T-helper 17 cell (primary cell): ENCODE data around the gene GRK1. TPM values are rescaled to one million over a fixed set of nuclear protein-coding genes. Genes with fewer than 3 reads are reported as not detected.

ENCODE experiments used
- ATAC-seq: fragments of 150-1000 bp; cut with Tn5 transposase; 2 replicates; pipeline ENCODE4 v1.10.0; 2021; ENCODE audit warnings: mild to moderate bottlenecking, moderate library complexity
- DNase-seq, 3 donors: peaks; one replicate each; pipeline versions ENCODE4 v3.0.0 to v3.0.0-alpha.2; 2020 to 2021
- H3K9me3 ChIP-seq: one replicate; pipeline ENCODE4 v1.7.0; 2013; ENCODE audit warnings: low read length, mild to moderate bottlenecking; ENCODE audit not compliant: control insufficient read depth, poor library complexity, severe bottlenecking
- H3K27ac Mint-ChIP-seq: one replicate; pipeline ENCODE4 v1.8.0; 2022; ENCODE audit warnings: mild to moderate bottlenecking, moderate library complexity, mixed read lengths
- H3K27me3 Mint-ChIP-seq: one replicate; pipeline ENCODE4 v1.8.0; 2022; ENCODE audit warnings: mixed read lengths
- H3K36me3 Mint-ChIP-seq: one replicate; pipeline ENCODE4 v1.8.0; 2022; ENCODE audit warnings: low read depth, mixed read lengths
- H3K4me1 Mint-ChIP-seq: one replicate; pipeline ENCODE4 v1.8.0; 2022; ENCODE audit warnings: mild to moderate bottlenecking, mixed read lengths
- H3K4me3 Mint-ChIP-seq: one replicate; pipeline ENCODE4 v1.8.0; 2022; ENCODE audit warnings: mild to moderate bottlenecking, moderate library complexity, mixed read lengths
- total RNA-seq, 4 donors: library from RNA in 2 of 4; stranded (reverse) in 2 of 4; gene quantifications; one replicate each; pipeline ENCODE4 v1.2.3 and lab custom pipeline; 2022 to 2026

The GRK1 gene
- total RNA-seq, 2 donors from 2014 or later = 0.07 TPM; not detected in 1

DNA sequence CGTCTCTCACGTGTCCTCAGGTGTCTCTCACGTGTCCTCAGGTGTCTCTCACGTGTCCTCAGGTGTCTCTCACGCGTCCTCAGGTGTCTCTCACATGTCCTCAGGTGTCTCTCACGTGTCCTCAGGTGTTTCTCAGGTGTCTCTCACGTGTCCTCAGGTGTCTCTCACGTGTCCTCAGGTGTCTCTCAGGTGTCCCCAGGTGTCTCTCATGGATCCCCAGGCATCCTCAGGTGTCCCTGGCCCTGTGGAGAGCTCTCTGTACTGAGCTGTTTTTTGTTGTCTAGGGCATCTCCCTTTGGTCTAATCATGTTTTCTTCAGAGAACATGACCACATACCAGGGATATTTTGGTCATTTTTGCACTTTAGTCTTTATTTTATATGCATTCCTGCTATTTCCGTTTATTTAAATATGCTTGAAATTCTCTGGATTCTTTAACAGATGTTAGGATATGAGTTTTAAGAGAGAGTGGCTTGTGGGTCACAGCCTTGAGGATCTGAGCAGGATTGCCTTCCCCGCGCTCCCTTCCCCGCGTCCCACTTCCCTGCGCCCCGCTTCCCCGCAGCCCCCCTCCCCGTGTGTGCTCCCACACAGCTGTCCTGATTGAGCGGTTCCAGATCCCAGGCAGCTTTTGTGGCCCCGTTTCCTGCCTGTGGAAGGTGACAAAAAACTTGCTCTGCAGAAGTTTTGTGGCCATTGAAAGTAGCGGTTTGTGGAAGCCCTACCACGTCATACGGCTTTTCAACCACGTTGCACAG, 40.9 kb upstream of the GRK1 start:
- Mint-ChIP-seq H3K36me3 (peaks cover 12% of the 10 kb centered on the region), H3K4me1 (peaks cover 11% of the 10 kb centered on the region), H3K4me3 (no peak overlapping the region), H3K27ac (no peak overlapping the region), H3K27me3 (no peaks in the 10 kb centered on the region)
- no peaks in the 10 kb centered on the region for H3K9me3 ChIP-seq
- DNase-seq = no peak
- no peak for ATAC-seq

DNA sequence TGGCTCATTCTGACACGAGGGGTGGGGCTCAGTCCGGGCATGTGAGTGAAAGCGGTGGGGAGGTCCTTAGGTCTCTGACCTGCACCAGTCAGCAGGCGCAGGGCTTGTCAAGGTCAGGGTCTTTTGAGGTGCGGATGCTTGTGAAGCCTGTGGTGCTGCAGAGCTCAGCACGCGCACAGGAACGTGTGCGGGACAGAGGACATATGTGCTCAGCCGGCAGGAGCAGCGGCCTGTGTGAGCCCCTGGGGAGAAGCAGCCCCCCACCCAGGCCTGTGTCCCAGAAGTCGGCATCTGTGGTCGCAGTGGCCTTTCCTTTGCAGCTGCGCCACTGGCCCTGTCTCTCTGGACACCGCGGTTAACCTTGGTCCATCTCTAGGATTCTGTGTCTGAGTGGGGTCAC, 39.9 kb upstream of the GRK1 start:
- Mint-ChIP-seq H3K4me1 (peaks cover 8% of the 10 kb centered on the region), H3K36me3 (peaks cover 12% of the 10 kb centered on the region), H3K4me3 (peak overlapping the region; percentile 28), H3K27me3 (no peaks in the 10 kb centered on the region), H3K27ac (no peak overlapping the region)
- H3K9me3 ChIP-seq = no peaks in the 10 kb centered on the region
- DNase-seq = no peak
- no peak for ATAC-seq

DNA sequence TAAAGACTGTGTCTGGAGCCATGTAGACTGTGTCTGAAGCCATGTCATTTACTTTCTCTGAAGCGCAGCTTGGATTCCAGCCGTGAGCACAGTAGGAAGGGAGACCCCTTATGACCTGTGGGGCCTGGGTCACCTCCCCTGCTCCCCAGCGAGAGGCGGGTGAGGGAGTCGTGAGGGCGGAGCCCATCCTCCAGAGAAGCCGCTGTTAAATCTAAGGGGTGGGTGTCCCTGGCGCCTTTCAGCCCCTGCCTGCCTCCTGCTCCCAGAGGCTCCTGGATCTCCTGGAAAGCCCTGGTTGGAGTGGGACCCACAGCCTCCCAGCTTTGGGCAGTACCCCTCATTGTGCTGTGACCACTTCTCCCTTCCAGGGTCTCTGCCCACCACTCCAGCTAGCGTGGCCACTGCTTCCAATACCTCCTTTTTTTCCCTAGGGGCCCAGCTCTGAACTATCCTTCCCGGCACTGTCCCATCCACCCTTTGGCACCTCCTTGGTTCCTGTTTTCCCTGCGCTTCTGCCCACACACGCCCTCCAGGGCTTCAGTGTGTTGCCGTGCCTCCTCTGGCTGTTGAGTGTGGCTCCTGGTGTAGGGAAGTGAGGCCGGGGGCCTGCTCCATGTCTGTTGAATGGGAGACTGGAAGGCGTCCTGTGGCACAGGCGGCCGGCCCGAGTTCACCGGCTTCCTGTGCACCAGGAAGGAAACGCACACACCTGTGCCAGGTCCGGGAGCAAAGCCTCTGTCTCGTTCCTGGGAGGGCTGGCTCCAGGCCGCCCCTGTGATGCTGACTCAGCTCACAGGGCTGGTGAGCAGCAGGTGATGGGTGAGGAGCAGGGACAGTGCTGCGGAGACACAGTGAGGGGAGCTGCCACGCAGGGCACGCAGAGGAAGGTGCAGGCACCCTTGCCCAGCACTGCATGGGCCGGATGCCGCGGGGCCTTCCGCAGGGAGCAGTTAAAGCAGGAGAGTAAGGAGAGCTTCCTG, 38.4 kb upstream of the GRK1 start:
- no peaks in the 10 kb centered on the region for H3K27me3 Mint-ChIP-seq
- H3K9me3 ChIP-seq = no peaks in the 10 kb centered on the region
- no peak for DNase-seq
- ATAC-seq = no peak
- no peak overlapping the region for H3K4me3 Mint-ChIP-seq
- peaks cover 7% of the 10 kb centered on the region for H3K4me1 Mint-ChIP-seq
- H3K27ac Mint-ChIP-seq = peak overlapping the region; percentile 27
- peaks cover 7% of the 10 kb centered on the region for H3K36me3 Mint-ChIP-seq

DNA sequence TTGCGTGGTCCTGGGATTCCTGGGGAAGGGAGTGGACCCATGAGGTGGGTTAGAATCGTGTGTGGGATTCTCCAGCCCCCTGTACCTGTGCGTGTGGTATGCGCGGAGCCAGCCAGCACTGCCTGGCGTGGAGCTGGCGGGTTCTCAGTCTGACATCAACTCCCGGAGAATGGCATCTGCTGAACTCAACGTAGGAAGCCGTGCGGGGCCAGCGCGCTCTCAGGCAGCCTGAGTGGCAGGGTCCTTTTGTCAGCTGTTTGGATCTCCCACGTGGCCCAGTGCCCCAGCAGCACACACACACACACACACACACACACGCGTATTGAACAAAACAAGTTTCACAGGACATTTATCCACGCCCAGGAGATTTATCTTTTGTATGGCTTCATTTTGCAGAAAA, 37.2 kb upstream of the GRK1 start:
- Mint-ChIP-seq H3K27me3 (no peaks in the 10 kb centered on the region), H3K4me3 (no peak overlapping the region), H3K36me3 (peaks cover 6% of the 10 kb centered on the region), H3K27ac (no peak overlapping the region), H3K4me1 (peaks cover 3% of the 10 kb centered on the region)
- H3K9me3 ChIP-seq = no peaks in the 10 kb centered on the region
- no peak for DNase-seq
- ATAC-seq = no peak

DNA sequence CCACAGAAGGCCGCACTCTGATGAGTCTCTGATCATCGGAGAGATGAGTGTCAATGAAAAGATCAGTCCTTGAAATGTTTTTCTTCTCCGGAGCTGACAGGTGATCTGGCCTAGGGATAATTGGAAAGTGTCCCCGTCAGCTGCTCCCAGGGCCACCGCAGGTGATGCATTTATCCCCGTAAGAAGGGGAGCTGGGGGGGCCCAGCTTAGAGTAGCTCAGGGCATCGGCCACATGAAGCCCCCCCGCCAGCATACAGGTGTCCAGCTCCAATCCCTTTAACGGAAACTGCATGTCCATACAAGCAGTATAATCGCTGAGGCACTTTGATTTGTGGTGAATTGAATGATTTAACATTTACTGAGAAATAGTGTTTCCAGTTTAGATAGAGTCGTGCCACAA, 36.7 kb upstream of the GRK1 start:
- H3K9me3 ChIP-seq = no peaks in the 10 kb centered on the region
- Mint-ChIP-seq H3K27ac (no peak overlapping the region), H3K4me3 (no peak overlapping the region), H3K4me1 (peaks cover 3% of the 10 kb centered on the region), H3K36me3 (peaks cover 6% of the 10 kb centered on the region), H3K27me3 (no peaks in the 10 kb centered on the region)
- DNase-seq (no peak), ATAC-seq (no peak)

DNA sequence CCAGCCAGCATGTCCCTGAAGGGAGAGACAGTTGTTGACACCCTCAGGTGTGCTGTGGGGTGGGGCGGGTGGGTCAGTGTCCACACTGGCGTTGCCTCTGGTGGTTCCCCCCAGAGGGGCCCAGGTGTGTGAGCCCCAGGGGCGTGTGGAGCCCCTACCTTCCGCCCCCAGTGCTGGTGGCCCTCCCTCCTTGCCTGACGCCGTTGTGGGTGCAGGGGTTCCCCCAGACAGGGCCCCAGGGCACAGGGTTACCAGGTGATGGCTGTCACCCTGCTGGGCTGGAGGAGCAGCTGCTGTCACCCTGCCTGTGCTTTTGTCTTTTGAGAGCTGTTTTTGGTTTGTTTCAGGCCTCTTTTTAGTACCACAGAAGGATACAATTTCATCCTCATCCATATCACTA, 36.2 kb upstream of the GRK1 start:
- H3K9me3 ChIP-seq = no peaks in the 10 kb centered on the region
- Mint-ChIP-seq H3K27ac (no peak overlapping the region), H3K4me3 (no peak overlapping the region), H3K4me1 (peaks cover 3% of the 10 kb centered on the region), H3K27me3 (no peaks in the 10 kb centered on the region), H3K36me3 (peaks cover 6% of the 10 kb centered on the region)
- ATAC-seq (no peak), DNase-seq (no peak)

DNA sequence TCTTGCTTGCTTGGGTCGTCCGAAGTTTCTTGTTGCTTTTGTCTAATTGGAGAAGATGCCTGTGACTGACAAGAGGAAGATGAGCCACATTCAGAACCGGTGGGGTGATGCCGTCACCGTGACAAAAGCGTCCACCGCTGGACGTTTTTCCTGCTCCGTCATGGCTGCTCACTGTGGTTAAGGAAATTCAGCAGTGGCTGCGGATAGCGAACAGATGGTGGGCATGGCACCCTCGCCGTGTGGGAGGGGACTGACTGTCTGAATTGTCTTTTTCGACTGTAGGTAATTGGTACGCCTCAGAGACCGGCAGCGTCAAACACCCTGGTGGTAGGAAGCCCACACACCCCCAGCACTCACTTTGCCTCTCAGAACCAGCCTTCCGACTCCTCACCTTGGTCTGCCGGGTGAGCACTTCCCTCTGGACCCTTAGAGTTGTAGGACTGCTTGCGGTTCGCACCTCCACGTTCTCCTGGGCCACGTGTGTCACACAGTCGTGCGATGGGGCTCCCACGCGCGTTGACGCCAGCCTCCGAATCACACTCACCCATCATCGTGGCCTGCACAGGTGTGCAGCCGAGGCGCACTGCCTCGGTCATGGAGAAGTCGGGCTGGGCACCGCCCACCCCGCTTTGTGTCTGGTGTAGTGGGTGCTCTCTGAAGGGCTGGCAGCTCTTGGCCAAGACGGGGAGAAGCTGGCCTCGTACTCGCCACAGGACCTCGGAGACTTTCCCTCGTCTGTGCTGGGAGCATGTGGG, 35.5 kb upstream of the GRK1 start:
- ATAC-seq (no peak), DNase-seq (no peak)
- no peaks in the 10 kb centered on the region for H3K27me3 Mint-ChIP-seq
- peaks cover 6% of the 10 kb centered on the region for H3K36me3 Mint-ChIP-seq
- H3K27ac Mint-ChIP-seq = no peak overlapping the region
- H3K9me3 ChIP-seq = no peaks in the 10 kb centered on the region
- H3K4me3 Mint-ChIP-seq = no peak overlapping the region
- H3K4me1 Mint-ChIP-seq = peaks cover 3% of the 10 kb centered on the region

DNA sequence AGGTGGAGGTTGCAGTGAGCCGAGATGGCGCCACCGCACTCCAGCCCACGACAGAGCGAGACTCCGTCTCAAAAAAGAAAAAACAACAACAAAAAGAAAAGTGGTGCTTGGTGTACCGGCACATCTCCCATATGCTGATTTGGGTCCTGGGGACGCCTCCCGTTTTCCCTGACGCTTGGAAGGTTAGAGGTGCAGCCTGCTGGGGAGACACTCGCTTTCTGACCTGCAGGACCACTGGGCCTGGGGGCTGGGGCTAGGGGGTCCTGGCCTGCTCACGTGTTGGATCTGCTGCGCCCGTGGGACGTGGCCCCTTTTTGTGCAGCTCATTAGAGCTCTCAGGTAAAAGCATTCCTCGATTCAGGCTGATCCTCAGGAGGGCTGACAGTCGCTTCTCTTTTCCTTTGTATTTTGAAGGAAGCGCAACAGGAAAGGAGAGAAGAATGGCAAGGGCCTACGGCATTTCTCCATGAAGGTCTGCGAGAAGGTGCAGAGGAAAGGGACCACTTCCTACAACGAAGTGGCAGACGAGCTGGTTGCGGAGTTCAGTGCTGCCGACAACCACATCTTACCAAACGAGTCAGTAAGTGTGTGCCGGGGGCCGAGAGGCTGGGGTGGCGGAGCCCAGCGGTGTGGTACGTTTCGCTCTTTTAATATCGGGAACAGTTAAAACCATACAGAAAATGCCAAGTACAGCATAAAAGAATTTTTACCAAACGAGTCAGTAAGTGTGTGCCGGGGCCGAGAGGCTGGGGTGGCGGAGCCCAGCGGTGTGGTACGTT, 34.1 kb upstream of the GRK1 start:
- ATAC-seq = no peak
- Mint-ChIP-seq H3K36me3 (peaks cover 9% of the 10 kb centered on the region), H3K4me1 (peaks cover 3% of the 10 kb centered on the region), H3K4me3 (no peak overlapping the region), H3K27me3 (no peaks in the 10 kb centered on the region), H3K27ac (no peak overlapping the region)
- H3K9me3 ChIP-seq = no peaks in the 10 kb centered on the region
- DNase-seq = no peak

DNA sequence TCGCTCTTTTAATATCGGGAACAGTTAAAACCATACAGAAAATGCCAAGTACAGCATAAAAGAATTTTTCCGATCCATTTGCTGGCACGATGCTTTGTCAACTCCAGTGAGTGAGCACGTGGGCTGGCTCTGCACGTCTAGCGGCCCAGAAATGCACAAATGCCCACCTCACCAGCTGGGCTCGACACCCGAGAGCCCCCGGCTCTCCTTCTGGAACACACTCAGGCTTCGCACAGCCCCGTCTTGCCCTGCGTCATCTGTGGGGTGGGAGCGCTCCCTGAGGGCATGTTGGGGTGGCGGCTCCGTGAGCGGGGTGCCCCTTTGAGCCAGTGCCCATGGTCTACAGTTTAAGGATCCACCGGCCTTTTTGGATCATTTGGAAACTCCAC, 33.5 kb upstream of the GRK1 start:
- Mint-ChIP-seq H3K27ac (no peak overlapping the region), H3K4me1 (peaks cover 3% of the 10 kb centered on the region)

DNA sequence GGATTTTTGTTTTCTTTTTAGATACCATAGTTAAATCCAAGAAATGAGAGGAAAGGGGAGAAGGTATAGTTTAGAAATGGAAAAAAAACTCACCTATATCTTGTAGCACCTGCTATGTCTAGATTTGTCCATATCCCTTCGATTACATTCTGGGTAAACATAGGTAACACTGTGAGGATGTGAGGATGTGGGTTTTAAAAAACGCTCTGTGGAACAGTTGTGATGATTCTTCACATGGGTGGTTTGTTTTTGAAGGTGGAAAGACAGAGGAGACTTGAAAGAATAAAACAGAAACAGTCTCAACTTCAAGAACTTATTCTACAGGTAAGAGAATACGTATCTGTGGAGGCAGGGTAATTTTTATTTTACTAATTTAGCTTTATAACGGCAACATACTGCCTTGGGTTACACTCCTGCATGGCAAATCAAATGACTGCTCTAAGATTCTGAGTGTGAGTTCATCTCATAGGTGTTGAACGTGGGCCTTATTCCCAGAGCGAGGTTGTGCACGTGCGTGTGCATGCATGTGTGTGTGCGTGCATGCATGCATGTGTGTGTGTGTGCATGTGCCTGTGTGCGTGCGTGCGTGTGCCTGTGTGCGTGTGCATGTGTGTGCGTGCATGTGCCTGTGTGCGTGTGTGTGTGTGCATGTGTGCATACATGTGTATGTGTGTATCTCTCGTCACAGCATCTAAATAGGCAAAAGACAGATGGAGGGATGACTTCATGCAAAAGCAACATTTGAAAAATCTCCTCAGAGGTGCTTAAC, 32.6 kb upstream of the GRK1 start:
- no peaks in the 10 kb centered on the region for H3K9me3 ChIP-seq
- no peaks in the 10 kb centered on the region for H3K27me3 Mint-ChIP-seq
- H3K4me3 Mint-ChIP-seq = no peak overlapping the region
- no peak overlapping the region for H3K27ac Mint-ChIP-seq
- ATAC-seq (no peak), DNase-seq (no peak)
- H3K4me1 Mint-ChIP-seq = peaks cover 1% of the 10 kb centered on the region
- H3K36me3 Mint-ChIP-seq = peaks cover 11% of the 10 kb centered on the region

More for the DNA sequence above, 33.5 kb upstream of the GRK1 start:
- Mint-ChIP-seq H3K4me3 (no peak overlapping the region), H3K36me3 (peaks cover 9% of the 10 kb centered on the region), H3K27me3 (no peaks in the 10 kb centered on the region)
- H3K9me3 ChIP-seq = no peaks in the 10 kb centered on the region
- ATAC-seq = no peak
- no peak for DNase-seq

DNA sequence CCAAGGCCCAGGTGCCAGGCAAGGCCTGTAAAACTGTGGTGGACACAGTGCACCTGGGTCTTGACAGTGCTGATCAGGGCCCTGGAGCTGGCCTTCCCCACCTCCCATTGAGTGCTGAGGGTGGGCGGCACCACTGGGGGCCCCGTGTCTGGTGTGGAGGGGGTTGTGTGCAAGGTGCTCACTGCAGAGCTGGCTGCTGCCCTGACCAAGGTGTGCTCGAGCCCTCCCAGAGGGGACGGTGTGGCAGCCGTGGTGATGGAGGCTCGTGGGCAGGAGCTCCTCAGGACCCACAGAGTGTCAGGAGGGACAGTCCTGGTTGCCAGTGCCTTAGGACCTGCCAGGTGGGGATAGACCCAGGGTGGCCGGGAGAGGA, 32.0 kb upstream of the GRK1 start:
- Mint-ChIP-seq H3K27ac (no peak overlapping the region), H3K4me3 (no peak overlapping the region), H3K4me1 (no peaks in the 10 kb centered on the region), H3K36me3 (peaks cover 10% of the 10 kb centered on the region), H3K27me3 (no peaks in the 10 kb centered on the region)
- ATAC-seq = no peak
- DNase-seq = no peak
- H3K9me3 ChIP-seq = no peaks in the 10 kb centered on the region

DNA sequence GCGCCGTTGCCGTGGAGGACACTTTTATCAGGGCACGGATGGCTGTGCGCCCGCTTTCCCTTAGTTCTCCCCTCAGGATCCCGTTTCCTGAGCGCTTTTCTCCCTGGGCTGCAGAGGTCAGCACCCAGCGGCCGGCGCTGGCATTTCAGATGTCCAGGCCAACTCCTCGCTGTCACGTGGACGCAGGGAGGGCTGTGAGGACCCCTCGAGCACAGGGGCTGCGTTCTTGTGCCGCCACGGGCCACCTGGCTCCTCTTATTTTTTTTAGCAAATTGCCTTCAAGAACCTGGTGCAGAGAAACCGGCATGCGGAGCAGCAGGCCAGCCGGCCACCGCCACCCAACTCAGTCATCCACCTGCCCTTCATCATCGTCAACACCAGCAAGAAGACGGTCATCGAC, 31.3 kb upstream of the GRK1 start:
- ATAC-seq (no peak), DNase-seq (no peak)
- no peak overlapping the region for H3K27ac Mint-ChIP-seq
- H3K27me3 Mint-ChIP-seq = no peaks in the 10 kb centered on the region
- no peaks in the 10 kb centered on the region for H3K9me3 ChIP-seq
- no peak overlapping the region for H3K4me3 Mint-ChIP-seq
- no peaks in the 10 kb centered on the region for H3K4me1 Mint-ChIP-seq
- peaks cover 10% of the 10 kb centered on the region for H3K36me3 Mint-ChIP-seq
